NCI-H1694 treated with DMSO at 0.1 percent for 48 hours (cell line): ENCODE data around the gene FERMT2.

Source experiments
- DNase-seq: peaks from one replicate; lab custom pipeline; 2025; lab: John Stamatoyannopoulos, UW

The FERMT2 gene

GRCh38 chr14:52863334-52863700 is 87.5 kb downstream of the FERMT2 start:
- DNase-seq = no peak

- no peak for DNase-seq
These were observed 88.1 kb downstream of the FERMT2 start for GRCh38 chr14:52862632-52863333.

GRCh38 chr14:52861403-52861802 is 89.4 kb downstream of the FERMT2 start:
- DNase-seq = no peak

- no peak for DNase-seq
These were observed 89.9 kb downstream of the FERMT2 start for GRCh38 chr14:52860910-52861309.

- no peak for DNase-seq
These were observed 90.6 kb downstream of the FERMT2 start for GRCh38 chr14:52860209-52860608.

GRCh38 chr14:52856139-52856538 is 94.7 kb downstream of the FERMT2 start:
- DNase-seq = no peak

GRCh38 chr14:52853522-52853854 is 97.4 kb downstream of the FERMT2 start:
- no peak for DNase-seq

- DNase-seq = no peak
These were observed 97.9 kb downstream of the FERMT2 start for GRCh38 chr14:52852810-52853521.

GRCh38 chr14:52850451-52850909 is 100.4 kb downstream of the FERMT2 start:
- no peak for DNase-seq

GRCh38 chr14:52848626-52849025 is 102.2 kb downstream of the FERMT2 start:
- no peak for DNase-seq

GRCh38 chr14:52846591-52846990 is 104.3 kb downstream of the FERMT2 start:
- DNase-seq = no peak

GRCh38 chr14:52845081-52845480 is 105.8 kb downstream of the FERMT2 start:
- no peak for DNase-seq

- no peak for DNase-seq
These were observed 106.4 kb downstream of the FERMT2 start for GRCh38 chr14:52844262-52845060.

- DNase-seq = no peak
These were observed 110.0 kb downstream of the FERMT2 start for GRCh38 chr14:52840877-52841276.

GRCh38 chr14:52837451-52837850 is 113.4 kb downstream of the FERMT2 start:
- no peak for DNase-seq

GRCh38 chr14:52836063-52836462 is 114.8 kb downstream of the FERMT2 start:
- DNase-seq = no peak

- DNase-seq = no peak
These were observed 115.5 kb downstream of the FERMT2 start for GRCh38 chr14:52835122-52835903.

- DNase-seq = no peak
These were observed 116.4 kb downstream of the FERMT2 start for GRCh38 chr14:52834440-52834842.

- no peak for DNase-seq
These were observed 117.0 kb downstream of the FERMT2 start for GRCh38 chr14:52833891-52834290.

GRCh38 chr14:52829527-52830185 is 121.2 kb downstream of the FERMT2 start:
- DNase-seq = no peak

- no peak for DNase-seq
These were observed 123.4 kb downstream of the FERMT2 start for GRCh38 chr14:52827426-52827825.

GRCh38 chr14:52825085-52825484 is 125.8 kb downstream of the FERMT2 start:
- no peak for DNase-seq
